HCT116 (cell line): Measurements from ENCODE around the gene DOCK1. TPM values are rescaled to one million over a fixed set of nuclear protein-coding genes. Genes with fewer than 3 reads are reported as not detected.

ENCODE experiments used
- ATAC-seq: fragments of 200-7000 bp; cut with Tn5 transposase; 2 replicates; pipeline ENCODE4 v1.9.1; 2020; ENCODE audit warnings: mild to moderate bottlenecking, moderate library complexity
- BruUV-seq: library from RNA; stranded (reverse); fragments of 400-500 nt; replicated peaks from 2 replicates; lab custom pipeline; 2021; lab: Mats Ljungman, UMichigan
- CTCF ChIA-PET: fragments of 300-600 bp; sonication (Branson Sonifier 250); formaldehyde crosslinking; loops from one replicate; lab custom pipeline; 2021; ENCODE audit warnings: antibody characterized with exemption; lab: Charles Lee
- POLR2A ChIA-PET: fragments of 300-600, 350-600 bp; sonication (Branson Sonifier 250); formaldehyde crosslinking; loops from one replicate; lab custom pipeline; 2021; ENCODE audit warnings: antibody characterized with exemption; lab: Charles Lee
- RAD21 ChIA-PET, 2 experiments: fragments of 300-600 bp; sonication (Branson Sonifier 250); formaldehyde crosslinking; loops; one replicate each; lab custom pipeline; 2023; ENCODE audit warnings: low total read pairs in 2 of 2; ENCODE audit not compliant: uncharacterized antibody in 2 of 2, unreplicated experiment in 2 of 2, low non-redundant PET in 1 of 2; lab: Charles Lee
- DNase-seq: peaks from one replicate; pipeline ENCODE4 v3.0.0-alpha.2; 2010; ENCODE audit warnings: low read depth, low spot score
- H2AFZ ChIP-seq: fragments of 200-600 bp; shearing (Covaris generic), sonication (generic); 2 replicates; pipeline ENCODE4 v1.6.1; 2017; ENCODE audit warnings: low read depth, mixed run types, mixed read lengths, antibody characterized with exemption, low read length; ENCODE audit not compliant: poor library complexity, severe bottlenecking
- H3K27ac ChIP-seq: 2 replicates; pipeline ENCODE4 v1.5.1; 2012; ENCODE audit warnings: low read depth, low read length
- H3K27me3 ChIP-seq: fragments of 200-600 bp; sonication (generic); 2 replicates; pipeline ENCODE4 v1.6.1; 2016; ENCODE audit warnings: mixed run types, low read length, mixed read lengths; ENCODE audit not compliant: insufficient read depth
- H3K36me3 ChIP-seq, 2 experiments: fragments of 200-500 bp in 1 of 2; fragments of 200-600 bp in 1 of 2; sonication (Bioruptor generic) in 1 of 2; sonication (generic) in 1 of 2; 2 replicates each; pipeline versions ENCODE4 v1.5.1 to v1.6.1; 2014 to 2016; ENCODE audit warnings: low read length in 2 of 2, inconsistent platforms in 1 of 2, mixed read lengths in 1 of 2, mixed run types in 1 of 2; ENCODE audit not compliant: insufficient read depth in 2 of 2, control insufficient read depth in 1 of 2
- H3K4me1 ChIP-seq, 2 experiments: fragments of 200-600 bp in 1 of 2; sonication (generic) in 1 of 2; 2 replicates each; pipeline versions ENCODE4 v1.5.1 to v1.6.1; 2012 to 2017; ENCODE audit warnings: low read length in 2 of 2, inconsistent platforms in 1 of 2, mild to moderate bottlenecking in 1 of 2, mixed read lengths in 1 of 2, mixed run types in 1 of 2, moderate library complexity in 1 of 2; ENCODE audit not compliant: insufficient read depth in 2 of 2, control insufficient read depth in 1 of 2
- H3K4me2 ChIP-seq: fragments of 200-600 bp; sonication (generic); 2 replicates; pipeline ENCODE4 v1.6.1; 2017; ENCODE audit warnings: mixed run types, low read length, mixed read lengths
- H3K4me3 ChIP-seq, 2 experiments: fragments of 200-600 bp in 1 of 2; sonication (generic) in 1 of 2; replicated peaks in 1 of 2; 2 replicates each; pipeline ENCODE4 v1.5.1; 2011 to 2016; ENCODE audit warnings: low read length in 2 of 2, control low read depth in 1 of 2, low read depth in 1 of 2, mild to moderate bottlenecking in 1 of 2, mixed read lengths in 1 of 2, mixed run types in 1 of 2
- H3K79me2 ChIP-seq: fragments of 200-600 bp; sonication (generic); 2 replicates; pipeline ENCODE4 v1.6.1; 2017; ENCODE audit warnings: mild to moderate bottlenecking, mixed run types, low read length, moderate library complexity, mixed read lengths; ENCODE audit not compliant: insufficient read depth
- H3K9ac ChIP-seq: fragments of 200-600 bp; sonication (generic); 2 replicates; pipeline ENCODE4 v1.6.1; 2016; ENCODE audit warnings: low read length, mixed read lengths
- H3K9me2 ChIP-seq: fragments of 200-600 bp; sonication (generic), shearing (Covaris generic); 2 replicates; pipeline ENCODE4 v1.6.1; 2017; ENCODE audit warnings: mixed run types, mild to moderate bottlenecking, moderate library complexity; ENCODE audit not compliant: insufficient read depth
- H3K9me3 ChIP-seq, 2 experiments: fragments of 200-500 bp in 1 of 2; fragments of 200-600 bp in 1 of 2; sonication (Bioruptor generic) in 1 of 2; sonication (generic) in 1 of 2; 2 replicates each; pipeline ENCODE4 v1.6.1; 2014 to 2017; ENCODE audit warnings: low read length in 2 of 2, mixed read lengths in 2 of 2, inconsistent platforms in 1 of 2, low read depth in 1 of 2, mild to moderate bottlenecking in 1 of 2, mixed run types in 1 of 2, moderate library complexity in 1 of 2; ENCODE audit not compliant: control insufficient read depth in 1 of 2, insufficient read depth in 1 of 2
- H4K20me1 ChIP-seq: fragments of 200-600 bp; sonication (generic), shearing (Covaris generic); 2 replicates; pipeline ENCODE4 v1.6.1; 2017; ENCODE audit warnings: mixed run types, mild to moderate bottlenecking, moderate library complexity; ENCODE audit not compliant: insufficient read depth
- ELF1 ChIP-seq: IDR thresholded peaks from 2 replicates; pipeline ENCODE4 v1.6.1; 2012; ENCODE audit warnings: low read depth, borderline replicate concordance
- EZH2 ChIP-seq: fragments of 200-600 bp; sonication (generic); IDR thresholded peaks from 2 replicates; pipeline ENCODE4 v1.6.1; 2017; ENCODE audit warnings: antibody characterized with exemption, mixed run types
- FOSL1 ChIP-seq: IDR thresholded peaks from 2 replicates; pipeline ENCODE4 v1.6.1; 2012; ENCODE audit warnings: low read depth
- JUND ChIP-seq: IDR thresholded peaks from 2 replicates; pipeline ENCODE4 v1.6.1; 2012
- POLR2A ChIP-seq: IDR thresholded peaks from 2 replicates; pipeline ENCODE4 v1.7.0; 2011; ENCODE audit warnings: borderline replicate concordance; ENCODE audit not compliant: insufficient read depth, insufficient read length; ENCODE audit errors: extremely low read depth
- RAD21 ChIP-seq: IDR thresholded peaks from 2 replicates; pipeline ENCODE4 v1.6.1; 2012; ENCODE audit warnings: low read depth, mild to moderate bottlenecking
- SIN3A ChIP-seq: IDR thresholded peaks from 2 replicates; pipeline ENCODE4 v1.6.1; 2012; ENCODE audit warnings: low read depth
- SRF ChIP-seq: IDR thresholded peaks from 2 replicates; pipeline ENCODE4 v1.6.1; 2012; ENCODE audit warnings: low read depth
- YY1 ChIP-seq: IDR thresholded peaks from 2 replicates; pipeline ENCODE4 v1.6.1; 2011; ENCODE audit warnings: low read length, low read depth, moderate library complexity, mild to moderate bottlenecking; ENCODE audit not compliant: insufficient replicate concordance; ENCODE audit errors: extremely low read depth
- ZFX ChIP-seq: fragments of 450-650 bp; IDR thresholded peaks from 2 replicates; pipeline ENCODE4 v1.6.1; 2017
- ZNF274 ChIP-seq: fragments of 200-500 bp; sonication (Bioruptor generic); IDR thresholded peaks from 2 replicates; pipeline ENCODE4 v1.6.1; 2014; ENCODE audit warnings: mild to moderate bottlenecking, low read depth, low read length, inconsistent platforms
- intact Hi-C: fragments of 100-400 bp; cut with micrococcal nuclease; formaldehyde crosslinking; loops from 2 replicates; pipeline ENCODE4 v1.10.0; 2022
- total RNA-seq: library from RNA; stranded (reverse); gene quantifications from one replicate; pipeline ENCODE4 v1.2.1, GENCODE V29; 2021; ENCODE audit not compliant: unreplicated experiment
- TF ChIP-seq, protein P1 (sequence below), 3 experiments: fragments of 200-600 bp in 1 of 3; sonication (generic) in 1 of 3; IDR thresholded peaks in 2 of 3; conservative IDR thresholded peaks in 1 of 3; 2 replicates each; pipeline ENCODE4 v1.5.1; 2012 to 2017; ENCODE audit warnings: low read depth in 2 of 3, low read length in 2 of 3, antibody characterized with exemption in 1 of 3, borderline replicate concordance in 1 of 3, control low read depth in 1 of 3, mild to moderate bottlenecking in 1 of 3, mixed read lengths in 1 of 3, mixed run types in 1 of 3, moderate library complexity in 1 of 3; ENCODE audit not compliant: insufficient read depth in 1 of 3
- TF ChIP-seq, protein P2 (sequence below): IDR thresholded peaks from 2 replicates; pipeline ENCODE4 v1.6.1; 2012; ENCODE audit warnings: low read depth
- TF ChIP-seq, protein P3 (sequence below): IDR thresholded peaks from 2 replicates; pipeline ENCODE4 v1.6.1; 2012
- TF ChIP-seq, protein P4 (sequence below): IDR thresholded peaks from 2 replicates; pipeline ENCODE4 v1.6.1; 2012
- TF ChIP-seq, protein P5 (sequence below): IDR thresholded peaks from 2 replicates; pipeline ENCODE4 v1.6.1; 2011; ENCODE audit warnings: mild to moderate bottlenecking, low read length, moderate library complexity; ENCODE audit not compliant: insufficient replicate concordance; ENCODE audit errors: extremely low read depth

The DOCK1 gene
- total RNA-seq, 1 experiment from 2014 or later: 46.5 TPM

DNA sequence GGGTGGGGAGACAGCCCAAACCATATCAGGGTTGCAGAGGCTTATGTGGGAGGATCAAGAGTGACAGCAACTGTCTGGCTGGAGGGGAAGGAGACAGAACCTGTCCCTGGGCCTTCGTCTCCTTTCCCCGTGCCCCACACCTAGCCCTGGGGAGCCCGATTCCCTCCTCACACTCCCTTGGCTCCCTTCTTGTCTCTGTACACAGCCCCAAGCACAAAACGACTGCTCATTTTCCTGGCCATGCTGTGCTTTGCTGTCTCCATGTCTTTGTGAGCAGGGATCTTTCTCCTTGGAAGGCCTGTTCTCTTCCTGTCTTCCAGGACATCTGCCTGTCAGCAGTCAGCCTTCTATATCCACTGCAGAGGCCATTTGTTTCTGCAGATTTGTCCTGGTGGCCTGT is 177.4 kb downstream of the DOCK1 start (continued):
- no peak for TF ChIP-seq YY1
- no peak for TF ChIP-seq EZH2
- TF ChIP-seq, protein P1, sequence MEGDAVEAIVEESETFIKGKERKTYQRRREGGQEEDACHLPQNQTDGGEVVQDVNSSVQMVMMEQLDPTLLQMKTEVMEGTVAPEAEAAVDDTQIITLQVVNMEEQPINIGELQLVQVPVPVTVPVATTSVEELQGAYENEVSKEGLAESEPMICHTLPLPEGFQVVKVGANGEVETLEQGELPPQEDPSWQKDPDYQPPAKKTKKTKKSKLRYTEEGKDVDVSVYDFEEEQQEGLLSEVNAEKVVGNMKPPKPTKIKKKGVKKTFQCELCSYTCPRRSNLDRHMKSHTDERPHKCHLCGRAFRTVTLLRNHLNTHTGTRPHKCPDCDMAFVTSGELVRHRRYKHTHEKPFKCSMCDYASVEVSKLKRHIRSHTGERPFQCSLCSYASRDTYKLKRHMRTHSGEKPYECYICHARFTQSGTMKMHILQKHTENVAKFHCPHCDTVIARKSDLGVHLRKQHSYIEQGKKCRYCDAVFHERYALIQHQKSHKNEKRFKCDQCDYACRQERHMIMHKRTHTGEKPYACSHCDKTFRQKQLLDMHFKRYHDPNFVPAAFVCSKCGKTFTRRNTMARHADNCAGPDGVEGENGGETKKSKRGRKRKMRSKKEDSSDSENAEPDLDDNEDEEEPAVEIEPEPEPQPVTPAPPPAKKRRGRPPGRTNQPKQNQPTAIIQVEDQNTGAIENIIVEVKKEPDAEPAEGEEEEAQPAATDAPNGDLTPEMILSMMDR (IDR thresholded peaks at IDR 0.05 in 2 of 3, conservative IDR thresholded peaks at IDR 0.05 in 1 of 3; ENCODE audit: borderline replicate concordance in 1 of 3, insufficient read depth in 1 of 3, low read depth in 2 of 3, low read length in 2 of 3): no peak

DNA sequence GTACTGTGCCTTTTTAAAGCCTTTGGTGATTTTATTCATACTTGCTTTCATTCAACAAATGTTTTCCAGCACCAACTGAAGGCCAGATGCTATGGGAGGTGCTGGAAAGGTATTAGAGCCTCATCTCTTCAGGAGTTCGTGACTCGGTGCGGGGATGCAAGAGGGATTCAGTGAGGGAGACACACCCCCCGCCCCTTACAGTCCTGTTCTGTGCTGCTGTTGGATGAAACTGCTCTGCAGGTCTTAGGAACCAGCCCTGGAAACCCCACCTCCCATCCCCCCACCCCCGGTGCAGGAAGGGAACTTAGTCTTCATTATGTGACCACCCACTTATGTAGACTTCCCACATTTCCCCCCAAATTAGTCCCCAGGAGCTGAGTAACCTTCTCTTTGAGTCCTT is 180.7 kb downstream of the DOCK1 start:
- H3K4me3 ChIP-seq: no peak overlapping the region
- intact Hi-C loops: no loop called here
- H3K4me1 ChIP-seq: no peaks in the 10 kb centered on the region
- H3K9me2 ChIP-seq: no peaks in the 10 kb centered on the region
- TF ChIP-seq SIN3A (no peak), EZH2 (no peak), YY1 (no peak), POLR2A (no peak), ELF1 (no peak), FOSL1 (no peak), RAD21 (no peak), SRF (no peak), ZNF274 (no peak), ZFX (no peak), JUND (no peak)
- TF ChIP-seq, protein P2, sequence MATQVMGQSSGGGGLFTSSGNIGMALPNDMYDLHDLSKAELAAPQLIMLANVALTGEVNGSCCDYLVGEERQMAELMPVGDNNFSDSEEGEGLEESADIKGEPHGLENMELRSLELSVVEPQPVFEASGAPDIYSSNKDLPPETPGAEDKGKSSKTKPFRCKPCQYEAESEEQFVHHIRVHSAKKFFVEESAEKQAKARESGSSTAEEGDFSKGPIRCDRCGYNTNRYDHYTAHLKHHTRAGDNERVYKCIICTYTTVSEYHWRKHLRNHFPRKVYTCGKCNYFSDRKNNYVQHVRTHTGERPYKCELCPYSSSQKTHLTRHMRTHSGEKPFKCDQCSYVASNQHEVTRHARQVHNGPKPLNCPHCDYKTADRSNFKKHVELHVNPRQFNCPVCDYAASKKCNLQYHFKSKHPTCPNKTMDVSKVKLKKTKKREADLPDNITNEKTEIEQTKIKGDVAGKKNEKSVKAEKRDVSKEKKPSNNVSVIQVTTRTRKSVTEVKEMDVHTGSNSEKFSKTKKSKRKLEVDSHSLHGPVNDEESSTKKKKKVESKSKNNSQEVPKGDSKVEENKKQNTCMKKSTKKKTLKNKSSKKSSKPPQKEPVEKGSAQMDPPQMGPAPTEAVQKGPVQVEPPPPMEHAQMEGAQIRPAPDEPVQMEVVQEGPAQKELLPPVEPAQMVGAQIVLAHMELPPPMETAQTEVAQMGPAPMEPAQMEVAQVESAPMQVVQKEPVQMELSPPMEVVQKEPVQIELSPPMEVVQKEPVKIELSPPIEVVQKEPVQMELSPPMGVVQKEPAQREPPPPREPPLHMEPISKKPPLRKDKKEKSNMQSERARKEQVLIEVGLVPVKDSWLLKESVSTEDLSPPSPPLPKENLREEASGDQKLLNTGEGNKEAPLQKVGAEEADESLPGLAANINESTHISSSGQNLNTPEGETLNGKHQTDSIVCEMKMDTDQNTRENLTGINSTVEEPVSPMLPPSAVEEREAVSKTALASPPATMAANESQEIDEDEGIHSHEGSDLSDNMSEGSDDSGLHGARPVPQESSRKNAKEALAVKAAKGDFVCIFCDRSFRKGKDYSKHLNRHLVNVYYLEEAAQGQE: no peak
- TF ChIP-seq, protein P3, sequence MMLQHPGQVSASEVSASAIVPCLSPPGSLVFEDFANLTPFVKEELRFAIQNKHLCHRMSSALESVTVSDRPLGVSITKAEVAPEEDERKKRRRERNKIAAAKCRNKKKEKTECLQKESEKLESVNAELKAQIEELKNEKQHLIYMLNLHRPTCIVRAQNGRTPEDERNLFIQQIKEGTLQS: no peak
- TF ChIP-seq, protein P4, sequence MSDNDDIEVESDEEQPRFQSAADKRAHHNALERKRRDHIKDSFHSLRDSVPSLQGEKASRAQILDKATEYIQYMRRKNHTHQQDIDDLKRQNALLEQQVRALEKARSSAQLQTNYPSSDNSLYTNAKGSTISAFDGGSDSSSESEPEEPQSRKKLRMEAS: no peak
- TF ChIP-seq, protein P5, sequence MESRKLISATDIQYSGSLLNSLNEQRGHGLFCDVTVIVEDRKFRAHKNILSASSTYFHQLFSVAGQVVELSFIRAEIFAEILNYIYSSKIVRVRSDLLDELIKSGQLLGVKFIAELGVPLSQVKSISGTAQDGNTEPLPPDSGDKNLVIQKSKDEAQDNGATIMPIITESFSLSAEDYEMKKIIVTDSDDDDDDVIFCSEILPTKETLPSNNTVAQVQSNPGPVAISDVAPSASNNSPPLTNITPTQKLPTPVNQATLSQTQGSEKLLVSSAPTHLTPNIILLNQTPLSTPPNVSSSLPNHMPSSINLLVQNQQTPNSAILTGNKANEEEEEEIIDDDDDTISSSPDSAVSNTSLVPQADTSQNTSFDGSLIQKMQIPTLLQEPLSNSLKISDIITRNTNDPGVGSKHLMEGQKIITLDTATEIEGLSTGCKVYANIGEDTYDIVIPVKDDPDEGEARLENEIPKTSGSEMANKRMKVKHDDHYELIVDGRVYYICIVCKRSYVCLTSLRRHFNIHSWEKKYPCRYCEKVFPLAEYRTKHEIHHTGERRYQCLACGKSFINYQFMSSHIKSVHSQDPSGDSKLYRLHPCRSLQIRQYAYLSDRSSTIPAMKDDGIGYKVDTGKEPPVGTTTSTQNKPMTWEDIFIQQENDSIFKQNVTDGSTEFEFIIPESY: no peak
- H3K27me3 ChIP-seq: no peaks in the 10 kb centered on the region
- ChIA-PET RAD21 (no interaction called here), CTCF (no interaction called here), POLR2A (no interaction called here)
- no peak overlapping the region for H3K27ac ChIP-seq
- H3K9ac ChIP-seq: no peak overlapping the region
- ATAC-seq (no peak), DNase-seq (no peak)
- H2AFZ ChIP-seq: no peak overlapping the region
- H3K36me3 ChIP-seq: no peaks in the 10 kb centered on the region
- no peaks in the 10 kb centered on the region for H3K9me3 ChIP-seq
- BruUV-seq: no TSS peak
- H4K20me1 ChIP-seq: no peaks in the 10 kb centered on the region
- H3K4me2 ChIP-seq: no peak overlapping the region
- H3K79me2 ChIP-seq: no peaks in the 10 kb centered on the region
